Fibroblast of lung (primary cell): ENCODE measurements around the gene TRAPPC8.

Source experiments
- EZH2 ChIP-seq: IDR thresholded peaks from 2 replicates; pipeline ENCODE4 v1.5.1; 2012; ENCODE audit warnings: low read length, control low read depth, mild to moderate bottlenecking; ENCODE audit errors: missing control alignments
- TF ChIP-seq, protein P1 (sequence below), 2 donors: IDR thresholded peaks in 1 of 2; conservative IDR thresholded peaks in 1 of 2; 1 replicate in 1 of 2; 2 replicates in 1 of 2; pipeline ENCODE4 v1.5.1; 2011 to 2012; ENCODE audit warnings: low read length in 2 of 2, control low read depth in 1 of 2, inconsistent platforms in 1 of 2, low read depth in 1 of 2, mild to moderate bottlenecking in 1 of 2

DNA sequence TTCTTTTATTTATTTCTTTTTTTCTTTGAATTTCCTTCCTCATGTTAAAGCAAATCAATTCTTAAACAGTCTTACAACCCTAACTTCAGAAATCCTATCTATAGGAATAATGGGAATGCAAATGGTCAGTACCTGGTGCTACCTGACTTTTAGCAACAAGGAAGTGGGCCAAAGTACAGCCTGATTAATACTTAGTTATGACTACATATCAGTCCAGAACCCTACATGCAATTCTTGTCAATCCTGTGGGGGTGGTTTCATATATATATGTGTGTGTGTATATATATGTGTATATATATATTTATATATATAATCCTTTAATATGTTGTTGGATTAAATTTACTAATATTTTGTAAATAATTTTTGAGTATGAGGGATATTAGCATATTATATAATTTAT, 14.8 kb upstream of the TRAPPC8 start:
- TF ChIP-seq, protein P1, sequence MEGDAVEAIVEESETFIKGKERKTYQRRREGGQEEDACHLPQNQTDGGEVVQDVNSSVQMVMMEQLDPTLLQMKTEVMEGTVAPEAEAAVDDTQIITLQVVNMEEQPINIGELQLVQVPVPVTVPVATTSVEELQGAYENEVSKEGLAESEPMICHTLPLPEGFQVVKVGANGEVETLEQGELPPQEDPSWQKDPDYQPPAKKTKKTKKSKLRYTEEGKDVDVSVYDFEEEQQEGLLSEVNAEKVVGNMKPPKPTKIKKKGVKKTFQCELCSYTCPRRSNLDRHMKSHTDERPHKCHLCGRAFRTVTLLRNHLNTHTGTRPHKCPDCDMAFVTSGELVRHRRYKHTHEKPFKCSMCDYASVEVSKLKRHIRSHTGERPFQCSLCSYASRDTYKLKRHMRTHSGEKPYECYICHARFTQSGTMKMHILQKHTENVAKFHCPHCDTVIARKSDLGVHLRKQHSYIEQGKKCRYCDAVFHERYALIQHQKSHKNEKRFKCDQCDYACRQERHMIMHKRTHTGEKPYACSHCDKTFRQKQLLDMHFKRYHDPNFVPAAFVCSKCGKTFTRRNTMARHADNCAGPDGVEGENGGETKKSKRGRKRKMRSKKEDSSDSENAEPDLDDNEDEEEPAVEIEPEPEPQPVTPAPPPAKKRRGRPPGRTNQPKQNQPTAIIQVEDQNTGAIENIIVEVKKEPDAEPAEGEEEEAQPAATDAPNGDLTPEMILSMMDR (conservative IDR thresholded peaks at IDR 0.05 in 1 of 2, IDR thresholded peaks at IDR 0.05 in 1 of 2; ENCODE audit: low read depth in 1 of 2, low read length in 2 of 2): no peak
- TF ChIP-seq EZH2: no peak
